GM19023 (cell line): ENCODE results near the gene TBXA2R.
"Not testable (repeated sequence)": the region's sequence is repeated elsewhere in the genome, so short reads cannot be mapped to it uniquely, and the experiment has no call there.

Experiments used
- ATAC-seq: cut with Tn5 transposase; IDR thresholded peaks from one replicate; pipeline ENCODE4 v1.9.1; 2021; ENCODE audit warnings: mild to moderate bottlenecking, moderate library complexity; ENCODE audit not compliant: unreplicated experiment

Gene TBXA2R

GRCh38 chr19:3641515-3642269 is 35.0 kb upstream of the TBXA2R start:
- no peak for ATAC-seq

- no peak for ATAC-seq
Observed at GRCh38 chr19:3639479-3639878, 32.8 kb upstream of the TBXA2R start.

- no peak for ATAC-seq
Observed at GRCh38 chr19:3638208-3639193, 31.8 kb upstream of the TBXA2R start.

- ATAC-seq = no peak
Observed at GRCh38 chr19:3637621-3638020, 30.9 kb upstream of the TBXA2R start.

- ATAC-seq = no peak
Observed at GRCh38 chr19:3636962-3637361, 30.3 kb upstream of the TBXA2R start.

- ATAC-seq = no peak
Observed at GRCh38 chr19:3636506-3636905, 29.8 kb upstream of the TBXA2R start.

- no peak for ATAC-seq
Observed at GRCh38 chr19:3634496-3635045, 27.9 kb upstream of the TBXA2R start.

GRCh38 chr19:3633559-3633988 is 26.9 kb upstream of the TBXA2R start:
- ATAC-seq = no peak

- no peak for ATAC-seq
Observed at GRCh38 chr19:3632739-3633558, 26.3 kb upstream of the TBXA2R start.

- ATAC-seq = no peak
Observed at GRCh38 chr19:3632098-3632497, 25.4 kb upstream of the TBXA2R start.

GRCh38 chr19:3631053-3631861 is 24.6 kb upstream of the TBXA2R start:
- no peak for ATAC-seq

GRCh38 chr19:3628766-3629165 is 22.1 kb upstream of the TBXA2R start:
- not testable (repeated sequence) for ATAC-seq

- no peak for ATAC-seq
Observed at GRCh38 chr19:3627351-3627723, 20.7 kb upstream of the TBXA2R start.

- peak; percentile 86 for ATAC-seq
Observed at GRCh38 chr19:3626473-3627350, 20.0 kb upstream of the TBXA2R start, which contains the start of gene CACTIN. CACTIN (minus strand) TSS chr19:3626790; CDS start chr19:3626762, 28 bp downstream.

- no peak for ATAC-seq
Observed at GRCh38 chr19:3625996-3626472, 19.4 kb upstream of the TBXA2R start.

GRCh38 chr19:3623716-3624115 is 17.0 kb upstream of the TBXA2R start:
- ATAC-seq = no peak

GRCh38 chr19:3622224-3622623 is 15.5 kb upstream of the TBXA2R start:
- no peak for ATAC-seq

GRCh38 chr19:3621689-3622088 is 15.0 kb upstream of the TBXA2R start:
- no peak for ATAC-seq
